NB4 (cell line): ENCODE data around the gene OS9.
"Not testable (repeated sequence)": the region's sequence is repeated elsewhere in the genome, so short reads cannot be mapped to it uniquely, and the experiment has no call there.

Experiments used
- DNase-seq: peaks from one replicate; pipeline ENCODE4 v3.0.0; 2010; ENCODE audit warnings: low read depth
- H3K4me3 ChIP-seq: one replicate; pipeline ENCODE4 v1.5.1; 2011; ENCODE audit warnings: mild to moderate bottlenecking, low read depth, low read length, moderate library complexity
- MYC ChIP-seq: IDR thresholded peaks from 2 replicates; pipeline ENCODE4 v1.6.1; 2011; ENCODE audit warnings: low read depth, low read length
- POLR2A ChIP-seq: IDR thresholded peaks from 2 replicates; pipeline ENCODE4 v1.6.1; 2011; ENCODE audit warnings: mild to moderate bottlenecking; ENCODE audit not compliant: insufficient read length; ENCODE audit errors: extremely low read depth
- TF ChIP-seq, protein P1 (sequence below): IDR thresholded peaks from 2 replicates; pipeline ENCODE4 v1.6.1; 2011; ENCODE audit warnings: low read depth, low read length
- TF ChIP-seq, protein P2 (sequence below): IDR thresholded peaks from one replicate; pipeline ENCODE4 v1.5.1; 2012; ENCODE audit warnings: low read depth, low read length

The OS9 gene

DNA sequence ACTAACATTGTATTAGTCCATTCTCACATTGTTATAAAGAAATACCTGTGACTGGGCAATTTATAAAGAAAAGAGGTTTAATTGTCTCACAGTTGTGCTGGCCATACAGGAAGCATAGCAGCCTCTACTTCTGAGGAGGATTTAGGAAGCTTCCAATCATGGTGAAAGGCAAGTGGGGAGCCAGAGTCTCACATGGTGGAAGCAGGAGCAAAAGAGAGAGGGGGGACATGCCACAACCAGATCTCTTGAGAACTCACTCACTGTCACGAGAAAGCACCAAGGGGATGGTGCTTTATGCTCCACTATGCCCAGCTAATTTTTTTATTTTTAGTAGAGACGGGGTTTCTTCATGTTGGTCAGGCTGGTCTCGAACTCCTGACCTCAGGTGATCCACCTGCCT lies 13.3 kb downstream of the OS9 start:
- TF ChIP-seq, protein P1, sequence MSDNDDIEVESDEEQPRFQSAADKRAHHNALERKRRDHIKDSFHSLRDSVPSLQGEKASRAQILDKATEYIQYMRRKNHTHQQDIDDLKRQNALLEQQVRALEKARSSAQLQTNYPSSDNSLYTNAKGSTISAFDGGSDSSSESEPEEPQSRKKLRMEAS, result no peak
- TF ChIP-seq, protein P2, sequence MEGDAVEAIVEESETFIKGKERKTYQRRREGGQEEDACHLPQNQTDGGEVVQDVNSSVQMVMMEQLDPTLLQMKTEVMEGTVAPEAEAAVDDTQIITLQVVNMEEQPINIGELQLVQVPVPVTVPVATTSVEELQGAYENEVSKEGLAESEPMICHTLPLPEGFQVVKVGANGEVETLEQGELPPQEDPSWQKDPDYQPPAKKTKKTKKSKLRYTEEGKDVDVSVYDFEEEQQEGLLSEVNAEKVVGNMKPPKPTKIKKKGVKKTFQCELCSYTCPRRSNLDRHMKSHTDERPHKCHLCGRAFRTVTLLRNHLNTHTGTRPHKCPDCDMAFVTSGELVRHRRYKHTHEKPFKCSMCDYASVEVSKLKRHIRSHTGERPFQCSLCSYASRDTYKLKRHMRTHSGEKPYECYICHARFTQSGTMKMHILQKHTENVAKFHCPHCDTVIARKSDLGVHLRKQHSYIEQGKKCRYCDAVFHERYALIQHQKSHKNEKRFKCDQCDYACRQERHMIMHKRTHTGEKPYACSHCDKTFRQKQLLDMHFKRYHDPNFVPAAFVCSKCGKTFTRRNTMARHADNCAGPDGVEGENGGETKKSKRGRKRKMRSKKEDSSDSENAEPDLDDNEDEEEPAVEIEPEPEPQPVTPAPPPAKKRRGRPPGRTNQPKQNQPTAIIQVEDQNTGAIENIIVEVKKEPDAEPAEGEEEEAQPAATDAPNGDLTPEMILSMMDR, result no peak
- TF ChIP-seq MYC (no peak), POLR2A (no peak)
- H3K4me3 ChIP-seq, result no peak overlapping the region

DNA sequence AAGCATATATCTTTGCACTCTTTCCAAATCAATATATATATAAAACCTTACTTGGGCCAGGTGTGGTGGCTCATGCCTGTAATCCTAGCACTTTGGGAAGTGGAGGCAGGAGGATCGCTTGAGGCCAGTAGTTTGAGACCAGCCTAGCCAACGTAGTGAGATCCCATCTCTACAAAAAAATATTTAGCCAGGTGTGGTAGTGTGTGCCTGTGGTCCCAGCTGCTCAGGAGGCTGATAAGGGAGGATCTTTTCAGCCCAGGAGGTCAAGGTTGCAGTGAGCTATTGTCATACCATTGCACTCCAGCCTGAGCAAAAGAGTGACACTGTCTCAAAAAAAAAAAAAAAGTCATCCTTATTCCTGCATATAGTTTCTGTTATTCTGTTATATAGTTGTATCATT lies 14.4 kb downstream of the OS9 start:
- no peak for DNase-seq
- TF ChIP-seq, protein P1, result no peak
- no peak overlapping the region for H3K4me3 ChIP-seq

More for the DNA sequence above, 13.3 kb downstream of the OS9 start:
- no peak for DNase-seq

DNA sequence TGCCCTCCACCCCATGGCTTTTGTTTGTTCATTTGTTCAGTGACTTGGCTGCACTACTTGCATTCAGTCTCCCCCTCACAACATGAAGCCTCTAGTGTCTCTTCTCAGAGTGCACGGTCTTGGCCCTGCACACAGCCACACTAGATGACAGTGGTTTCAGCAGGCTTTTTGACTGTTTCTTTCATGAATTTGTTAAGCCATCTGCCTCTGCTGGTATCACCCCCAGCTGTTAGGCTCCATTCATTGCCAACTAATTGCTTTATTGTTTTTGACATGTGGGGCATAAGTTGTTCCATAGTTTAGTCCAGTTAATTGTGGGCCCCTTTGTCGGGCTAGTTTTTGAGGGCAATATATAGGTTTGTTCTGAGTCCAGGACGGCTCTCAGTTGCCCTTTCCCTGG lies 18.8 kb downstream of the OS9 start:
- H3K4me3 ChIP-seq, result no peak overlapping the region
- no peak for DNase-seq
- TF ChIP-seq, protein P2, result no peak
- TF ChIP-seq, protein P1, result no peak
- TF ChIP-seq POLR2A, result no peak

DNA sequence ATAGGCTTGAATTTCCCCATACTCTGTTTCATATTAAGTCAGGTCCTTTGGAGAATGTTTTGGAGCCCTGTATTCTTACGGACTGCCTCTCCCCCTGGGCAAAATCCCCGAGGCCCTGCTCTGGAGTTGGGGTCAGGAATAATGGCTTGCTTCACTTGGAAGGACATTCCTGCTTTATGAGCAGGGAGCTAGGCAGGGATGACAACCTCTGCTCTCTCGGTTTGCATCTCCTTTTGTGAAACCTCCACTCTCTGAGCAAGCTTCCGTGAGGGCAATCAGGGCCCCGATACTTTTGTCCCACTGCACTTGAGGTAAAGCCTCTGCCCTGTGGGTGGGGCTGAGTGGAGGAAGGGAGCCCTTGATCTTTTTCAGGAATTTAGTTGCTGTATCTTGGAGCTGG lies 19.3 kb downstream of the OS9 start:
- H3K4me3 ChIP-seq, result no peak overlapping the region
- TF ChIP-seq MYC (no peak), POLR2A (no peak)
- TF ChIP-seq, protein P1, result no peak
- TF ChIP-seq, protein P2, result no peak

DNA sequence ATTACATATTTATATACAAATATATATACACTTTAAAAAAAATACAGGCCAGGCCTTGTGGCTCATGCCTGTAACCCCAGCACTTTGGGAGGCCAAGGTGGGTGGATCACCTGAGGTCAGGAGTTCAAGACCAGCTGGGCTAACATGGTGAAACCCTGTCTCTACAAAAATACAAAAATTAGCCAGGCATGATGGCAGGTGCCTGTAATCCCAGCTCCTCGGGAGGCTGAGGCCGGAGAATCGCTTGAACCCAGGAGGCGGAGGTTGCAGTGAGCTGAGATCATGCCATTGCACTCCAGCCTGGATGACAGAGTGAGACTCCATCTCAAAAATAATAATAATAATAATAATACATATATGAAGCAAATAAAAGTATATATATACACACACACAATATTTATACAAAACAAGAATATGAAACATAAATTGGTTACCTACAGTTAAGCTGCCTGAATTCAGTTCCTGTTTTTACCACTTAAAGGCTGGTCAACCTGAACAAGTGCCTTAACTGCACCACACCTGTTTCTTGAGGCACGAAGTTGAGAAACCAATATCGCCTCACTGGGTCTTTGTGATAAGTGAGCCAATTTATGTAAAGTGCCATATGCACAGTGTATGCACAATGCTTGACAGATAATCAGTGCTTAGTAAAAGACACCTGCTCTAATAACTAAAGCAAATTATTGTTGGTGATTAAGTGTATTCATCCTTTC lies 21.3 kb downstream of the OS9 start:
- not testable (repeated sequence) for H3K4me3 ChIP-seq, DNase-seq

More for the DNA sequence above, 19.3 kb downstream of the OS9 start:
- no peak for DNase-seq

DNA sequence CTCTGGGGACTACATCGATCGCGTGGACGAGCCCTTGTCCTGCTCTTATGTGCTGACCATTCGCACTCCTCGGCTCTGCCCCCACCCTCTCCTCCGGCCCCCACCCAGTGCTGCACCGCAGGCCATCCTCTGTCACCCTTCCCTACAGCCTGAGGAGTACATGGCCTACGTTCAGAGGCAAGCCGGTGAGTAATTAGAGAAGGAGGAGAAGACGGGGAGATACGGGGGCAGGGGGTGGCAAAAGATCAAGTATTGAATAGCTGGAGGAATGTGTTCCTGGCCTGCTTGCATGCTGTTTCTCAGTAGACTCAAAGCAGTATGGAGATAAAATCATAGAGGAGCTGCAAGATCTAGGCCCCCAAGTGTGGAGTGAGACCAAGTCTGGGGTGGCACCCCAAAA lies 21.9 kb downstream of the OS9 start:
- TF ChIP-seq, protein P1, result no peak
- no peak for TF ChIP-seq MYC
- no peak for TF ChIP-seq POLR2A
- TF ChIP-seq, protein P2, result no peak
- DNase-seq, result no peak

DNA sequence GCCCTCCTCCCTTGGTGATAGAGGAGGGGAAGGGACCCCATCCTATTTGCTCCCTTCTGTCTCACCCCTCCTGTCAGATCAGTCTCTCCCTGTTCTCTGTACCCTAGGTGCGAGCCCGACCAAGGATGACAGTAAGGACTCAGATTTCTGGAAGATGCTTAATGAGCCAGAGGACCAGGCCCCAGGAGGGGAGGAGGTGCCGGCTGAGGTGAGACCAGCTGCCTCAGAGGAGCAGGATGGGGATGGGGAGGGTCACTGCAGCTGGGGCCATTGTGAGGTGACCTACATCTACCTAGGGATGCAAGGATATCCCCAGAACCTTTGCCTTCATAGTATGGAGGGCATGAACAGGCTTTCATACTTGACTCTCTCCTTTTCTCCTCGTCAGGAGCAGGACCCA lies 22.4 kb downstream of the OS9 start:
- no peak overlapping the region for H3K4me3 ChIP-seq
- DNase-seq, result no peak
- no peak for TF ChIP-seq MYC
- TF ChIP-seq, protein P1, result no peak
- TF ChIP-seq POLR2A, result no peak
- TF ChIP-seq, protein P2, result no peak

More for the DNA sequence above, 21.9 kb downstream of the OS9 start:
- H3K4me3 ChIP-seq, result no peak overlapping the region
